NCI-H1417 treated with DMSO at 0.1 percent for 48 hours (cell line): ENCODE data around the gene FAM120A.

ENCODE experiments used
- DNase-seq: peaks from one replicate; lab custom pipeline; 2025; lab: John Stamatoyannopoulos, UW

FAM120A gene

GRCh38 chr9:93451849-93452709, 594 bp downstream of the FAM120A start:
- DNase-seq, result no peak

GRCh38 chr9:93452710-93453046, 1.2 kb downstream of the FAM120A start:
- no peak for DNase-seq

DNA sequence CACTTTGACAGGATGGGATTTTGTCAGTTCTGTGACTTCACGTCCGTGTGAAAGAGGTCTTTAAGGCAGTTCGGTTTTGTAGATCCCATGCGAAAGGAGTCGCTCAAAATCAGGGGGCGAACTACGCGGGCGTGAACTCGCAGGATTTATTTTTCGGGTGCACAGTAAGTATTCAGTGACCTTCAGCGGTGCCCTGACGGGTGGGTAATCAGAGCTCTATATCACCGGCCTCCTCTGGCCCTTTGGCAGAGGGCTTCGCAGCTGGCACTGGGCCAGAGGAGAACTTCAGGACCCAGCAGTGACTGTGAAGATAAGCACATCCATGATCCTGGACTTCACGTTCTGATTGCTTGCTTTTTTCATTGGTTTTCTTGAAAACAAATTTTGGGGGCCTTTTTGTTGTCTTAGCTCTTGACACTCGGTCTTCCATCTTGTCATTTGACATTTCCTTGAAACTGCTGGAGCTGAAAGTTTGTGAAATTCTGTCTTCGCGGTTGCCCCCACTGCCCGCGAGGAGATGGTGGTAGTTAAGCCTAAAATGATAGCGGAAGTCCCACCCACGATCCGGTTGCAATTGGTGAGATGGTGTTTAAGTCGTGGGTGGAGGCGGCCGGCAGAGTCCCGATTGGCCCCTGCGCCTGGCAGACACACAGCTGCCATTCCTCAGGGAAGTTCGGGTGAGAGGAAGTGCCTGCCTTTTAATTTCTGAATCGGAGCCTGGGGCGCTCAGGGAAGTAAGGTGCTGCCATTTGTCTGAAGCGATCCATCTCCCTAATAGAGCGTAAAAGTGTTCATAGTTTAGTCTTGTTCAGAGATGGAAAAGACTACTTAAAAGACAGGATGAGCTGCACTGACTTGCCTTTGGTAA, 1.8 kb downstream of the FAM120A start, which contains the start of gene FAM120AOS:
TSS of gene FAM120AOS (minus strand) at position 535 of the 868 bp plus-strand sequence. CDS start 872 bp downstream, outside the sequence.
- peak; percentile 84 for DNase-seq

- DNase-seq, result no peak
These were observed 4.5 kb downstream of the FAM120A start for GRCh38 chr9:93456022-93456421.

- no peak for DNase-seq
These were observed 5.0 kb downstream of the FAM120A start for GRCh38 chr9:93456504-93456903.

DNA sequence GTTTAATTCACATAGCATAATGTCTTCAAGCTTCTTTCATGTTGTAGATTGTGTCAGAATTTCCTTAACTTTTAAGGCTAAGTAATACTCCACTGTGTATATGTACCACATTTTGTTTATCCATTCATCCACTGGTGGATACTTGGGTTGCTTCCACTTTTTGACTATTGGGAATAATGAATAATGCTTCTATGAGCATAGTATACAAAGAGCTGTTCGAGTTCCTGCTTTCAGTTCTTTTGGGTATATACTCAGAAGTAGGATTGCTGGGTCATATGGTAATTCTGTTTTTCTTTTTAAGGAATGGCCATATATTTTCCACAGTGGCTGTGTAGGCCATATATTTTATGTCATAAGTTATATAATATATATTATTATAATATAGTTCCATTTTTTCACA, 5.5 kb downstream of the FAM120A start:
- no peak for DNase-seq

GRCh38 chr9:93458712-93459111, 7.2 kb downstream of the FAM120A start:
- DNase-seq, result no peak

DNA sequence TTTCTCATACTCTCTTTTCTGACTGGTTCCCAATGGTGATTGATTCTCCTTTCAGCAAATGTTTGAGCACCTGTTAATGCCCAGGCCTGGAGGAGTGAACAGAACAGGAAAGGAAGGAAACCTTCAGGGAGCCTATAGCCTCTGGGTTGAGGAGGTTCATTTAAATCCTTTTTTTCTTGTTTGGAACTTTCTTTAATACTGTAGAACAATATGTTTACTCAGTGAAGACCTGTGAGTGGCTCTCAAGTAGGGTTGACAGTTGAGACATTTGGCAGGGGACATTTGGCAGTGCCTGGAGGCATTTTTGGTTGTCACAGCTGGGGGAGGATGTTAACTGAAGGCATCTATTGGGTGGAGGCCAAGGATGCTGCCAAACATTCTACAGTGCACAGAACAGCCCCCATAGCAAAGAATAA, 8.0 kb downstream of the FAM120A start:
- DNase-seq, result no peak

DNA sequence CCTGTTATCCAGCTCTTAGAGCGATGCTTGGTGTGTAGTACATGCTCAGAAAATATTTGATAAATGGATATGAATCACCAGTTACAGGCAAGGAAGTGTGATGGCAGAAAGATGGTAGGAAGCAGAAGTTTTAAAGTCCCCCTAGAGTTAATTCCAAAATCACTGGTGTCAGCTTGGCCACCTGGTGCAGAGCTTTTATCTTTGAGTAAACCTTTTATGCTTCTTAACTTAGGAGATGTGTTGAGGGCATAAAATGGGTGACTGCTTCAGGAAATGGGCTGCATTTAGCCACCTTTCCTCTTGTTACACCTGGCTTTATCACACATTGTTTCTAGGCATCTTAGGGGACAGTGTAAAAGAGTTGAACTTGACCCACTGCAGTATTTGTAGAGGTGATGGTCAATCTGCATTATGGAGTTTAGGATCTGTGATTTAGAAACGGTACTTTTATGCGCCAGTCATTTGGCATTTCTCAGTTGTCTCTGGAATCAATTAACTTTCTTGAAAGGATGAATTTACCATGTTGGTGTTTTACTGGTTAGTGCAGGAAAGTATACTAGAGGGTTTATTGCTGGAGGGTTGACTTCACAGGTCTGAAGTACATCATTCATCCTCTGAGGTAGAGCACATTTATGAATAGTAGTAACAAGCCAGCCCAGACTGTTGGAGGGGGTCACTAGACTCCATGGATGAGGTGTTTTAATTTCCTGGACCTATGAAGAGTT, 9.4 kb downstream of the FAM120A start:
- DNase-seq, result no peak

DNA sequence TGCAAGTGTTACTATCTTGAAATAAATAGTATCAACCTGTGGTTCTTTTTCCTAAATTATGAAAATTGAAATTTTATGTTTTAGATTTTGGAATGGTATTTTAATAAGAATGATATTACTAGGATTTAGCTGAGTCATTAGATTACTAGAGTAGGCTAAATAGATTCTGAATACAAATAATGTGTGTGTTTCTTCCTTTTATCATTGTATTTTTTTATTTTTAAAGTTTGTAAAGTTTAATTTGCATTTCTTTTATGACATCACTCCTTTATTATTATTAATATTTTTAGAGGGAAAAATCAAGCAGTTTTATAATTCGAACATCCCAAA, 9.9 kb downstream of the FAM120A start:
- DNase-seq, result no peak

- no peak for DNase-seq
These were observed 10.3 kb downstream of the FAM120A start for GRCh38 chr9:93461821-93462220.

- no peak for DNase-seq
These were observed 12.3 kb downstream of the FAM120A start for GRCh38 chr9:93463638-93464248.

DNA sequence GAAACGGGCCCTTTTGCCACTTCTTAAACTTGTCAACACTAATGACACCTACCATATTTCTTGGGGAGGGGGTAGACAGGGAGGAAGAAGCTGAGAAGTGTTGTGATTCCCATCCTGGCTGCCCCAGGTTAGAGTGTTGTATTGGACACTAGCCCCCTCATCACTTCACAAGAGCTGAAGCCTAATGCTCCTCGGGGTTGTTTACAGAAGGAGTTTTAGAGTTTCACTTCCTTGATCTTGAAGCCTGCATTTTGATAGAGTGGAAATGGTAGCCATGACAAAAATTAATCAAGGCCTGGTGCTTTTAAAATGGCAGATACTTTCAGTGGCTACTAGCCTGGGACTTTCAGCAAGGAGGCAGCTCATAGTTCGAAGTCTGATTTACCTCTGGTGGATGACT, 12.9 kb downstream of the FAM120A start:
- DNase-seq, result no peak

DNA sequence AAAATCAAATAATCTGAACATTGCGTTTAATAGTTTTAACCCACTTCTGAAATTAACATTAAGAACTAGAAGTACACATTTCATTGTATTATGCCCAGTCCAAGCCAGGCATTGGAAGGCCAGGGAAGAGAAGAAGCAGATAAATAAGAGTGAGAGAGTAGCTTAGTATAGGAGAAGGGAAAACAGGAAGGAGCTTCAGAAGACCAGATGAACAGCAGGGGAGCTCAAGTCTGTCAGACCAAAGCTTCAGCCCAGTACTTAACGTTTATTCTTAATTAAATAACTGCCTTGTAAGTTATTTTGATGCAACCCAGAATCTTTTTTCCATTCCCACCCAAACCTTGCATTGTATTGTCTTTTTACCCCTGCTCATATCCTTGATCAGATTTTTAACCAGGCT, 13.4 kb downstream of the FAM120A start:
- no peak for DNase-seq

- DNase-seq, result no peak
These were observed 14.4 kb downstream of the FAM120A start for GRCh38 chr9:93465855-93466254.

DNA sequence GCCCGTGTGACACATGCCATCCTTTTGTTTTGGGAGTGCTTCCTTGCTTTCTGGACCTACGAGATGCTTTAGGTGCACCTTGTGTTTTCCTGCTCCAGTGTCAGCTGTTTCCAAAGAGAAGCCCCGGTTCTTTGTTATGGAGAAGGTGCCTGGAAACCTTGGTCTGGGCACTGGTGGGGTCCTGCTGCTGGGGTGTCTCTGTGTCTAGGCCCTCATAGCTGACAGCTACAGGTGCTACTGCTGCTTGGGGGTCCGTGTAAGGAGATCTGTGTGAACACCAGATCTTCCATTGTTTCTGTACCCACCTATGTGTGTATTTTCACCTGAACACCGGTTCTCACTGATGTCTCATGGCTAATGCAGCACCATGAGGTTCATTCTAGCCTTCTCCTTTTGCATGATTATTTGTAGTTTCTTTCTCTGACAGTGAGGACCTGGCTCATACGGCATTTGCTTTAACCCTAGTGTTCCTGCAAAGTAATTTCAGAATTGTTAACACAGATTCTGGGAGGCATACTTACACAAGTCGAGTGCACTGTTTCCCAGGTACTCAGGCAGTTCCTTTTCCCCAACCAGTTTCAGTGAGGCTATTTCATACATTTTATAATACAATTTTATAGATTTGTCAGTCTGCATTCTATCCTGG, 15.1 kb downstream of the FAM120A start:
- DNase-seq, result no peak

DNA sequence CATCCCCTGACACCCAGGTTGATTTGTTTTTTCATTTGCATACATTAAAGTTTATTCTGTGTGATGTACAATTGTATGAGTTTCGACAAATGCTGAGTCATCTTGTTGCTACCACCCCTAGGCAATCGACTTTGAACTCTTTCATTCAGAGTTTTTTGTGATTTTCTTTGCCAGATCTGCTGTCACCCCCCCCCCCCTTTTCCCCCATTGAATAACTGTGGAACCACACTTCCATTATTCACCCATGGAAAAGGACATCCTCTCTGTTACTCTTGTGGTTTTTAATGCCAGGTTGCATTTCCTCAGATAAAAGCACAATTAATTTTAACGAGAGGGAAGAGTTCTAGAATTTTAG, 15.6 kb downstream of the FAM120A start:
- no peak for DNase-seq

DNA sequence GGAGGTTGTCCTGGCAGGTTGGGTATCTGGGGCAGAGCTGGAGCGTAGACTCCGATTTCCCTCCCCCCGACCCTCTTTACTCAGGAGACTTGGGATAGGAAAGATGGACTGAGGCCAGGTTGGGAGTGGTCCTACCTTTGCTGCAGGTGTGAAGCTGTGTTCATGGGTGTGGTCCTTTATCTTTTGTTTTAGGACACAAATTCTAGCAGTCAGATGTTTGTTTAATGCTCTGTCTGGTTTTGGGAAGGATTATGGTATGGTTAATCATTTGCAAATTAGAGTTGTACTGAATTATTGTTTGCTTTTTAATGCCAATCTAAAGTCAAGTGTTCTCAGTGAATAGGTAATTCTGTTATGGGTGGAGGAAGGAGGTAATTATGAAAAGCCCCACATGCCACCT, 16.0 kb downstream of the FAM120A start:
- DNase-seq, result no peak

- DNase-seq, result no peak
These were observed 17.4 kb downstream of the FAM120A start for GRCh38 chr9:93468763-93469456.

- no peak for DNase-seq
These were observed 18.9 kb downstream of the FAM120A start for GRCh38 chr9:93470391-93470790.

DNA sequence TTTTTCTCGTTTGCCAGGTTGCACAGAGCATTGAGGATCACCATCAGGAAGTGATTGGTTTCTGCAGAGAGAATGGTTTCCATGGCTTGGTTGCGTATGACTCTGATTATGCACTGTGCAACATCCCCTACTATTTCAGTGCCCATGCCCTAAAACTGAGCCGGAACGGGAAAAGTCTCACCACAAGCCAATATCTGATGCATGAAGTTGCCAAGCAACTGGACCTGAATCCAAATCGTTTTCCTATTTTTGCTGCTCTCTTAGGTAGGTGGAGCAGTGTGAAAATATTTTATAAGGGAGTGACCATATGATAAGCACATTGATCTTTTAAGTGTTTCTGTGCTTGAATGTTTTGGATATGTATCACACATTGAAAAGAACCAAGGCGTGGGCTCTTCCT, 19.6 kb downstream of the FAM120A start:
- DNase-seq, result no peak
